HG02973 (cell line): ENCODE measurements around the gene ACADSB.

ENCODE experiments used
- ATAC-seq: cut with Tn5 transposase; IDR thresholded peaks from one replicate; pipeline ENCODE4 v1.9.1; 2021; ENCODE audit warnings: moderate library complexity; ENCODE audit not compliant: unreplicated experiment

ACADSB gene

GRCh38 chr10:123093489-123093888 is 84.7 kb downstream of the ACADSB start:
- no peak for ATAC-seq

- ATAC-seq, result no peak
Observed at GRCh38 chr10:123096452-123096851, 87.6 kb downstream of the ACADSB start.

- ATAC-seq, result no peak
Observed at GRCh38 chr10:123097039-123097438, 88.2 kb downstream of the ACADSB start.

GRCh38 chr10:123100030-123100762 is 91.4 kb downstream of the ACADSB start:
- ATAC-seq, result no peak

- ATAC-seq, result no peak
Observed at GRCh38 chr10:123101872-123102271, 93.1 kb downstream of the ACADSB start.

- ATAC-seq, result no peak
Observed at GRCh38 chr10:123102673-123103072, 93.9 kb downstream of the ACADSB start.

GRCh38 chr10:123103944-123104343 is 95.1 kb downstream of the ACADSB start:
- ATAC-seq, result no peak
